Daoy (cell line): ENCODE data around the gene MICAL2. TPM values are rescaled to one million over a fixed set of nuclear protein-coding genes. Genes with fewer than 3 reads are reported as not detected.

ENCODE experiments used
- DNase-seq: peaks from one replicate; pipeline ENCODE4 v3.0.0-alpha.2; 2015; ENCODE audit warnings: low read depth
- total RNA-seq: library from RNA; depleted of rRNA; stranded (reverse); fragments of >200 nt; shearing (Covaris generic); gene quantifications from 2 replicates; pipeline ENCODE4 v1.2.3, GENCODE V29; 2014

The MICAL2 gene
- total RNA-seq, 1 experiment from 2014 or later = 178 TPM

GRCh38 chr11:12117200-12117599, 6.8 kb downstream of the MICAL2 start:
- no peak for DNase-seq

GRCh38 chr11:12117611-12118010, 7.2 kb downstream of the MICAL2 start:
- peak; percentile 30 for DNase-seq

- DNase-seq = no peak
Observed at GRCh38 chr11:12118949-12119348, 8.6 kb downstream of the MICAL2 start.

- peak; percentile 51 for DNase-seq
Observed at GRCh38 chr11:12119502-12119901, 9.1 kb downstream of the MICAL2 start.

- peak; percentile 44 for DNase-seq
Observed at GRCh38 chr11:12120031-12121008, 9.9 kb downstream of the MICAL2 start.

- DNase-seq = no peak
Observed at GRCh38 chr11:12121011-12121410, 10.6 kb downstream of the MICAL2 start.

- DNase-seq = no peak
Observed at GRCh38 chr11:12121517-12121916, 11.1 kb downstream of the MICAL2 start.

- peak; percentile 51 for DNase-seq
Observed at GRCh38 chr11:12122083-12122482, 11.7 kb downstream of the MICAL2 start.

GRCh38 chr11:12123273-12123672, 12.9 kb downstream of the MICAL2 start:
- DNase-seq = no peak

- DNase-seq = no peak
Observed at GRCh38 chr11:12123799-12124198, 13.4 kb downstream of the MICAL2 start.

GRCh38 chr11:12124306-12124705, 13.9 kb downstream of the MICAL2 start:
- no peak for DNase-seq

- peak; percentile 48 for DNase-seq
Observed at GRCh38 chr11:12125609-12126149, 15.3 kb downstream of the MICAL2 start.

GRCh38 chr11:12126344-12127019, 16.1 kb downstream of the MICAL2 start:
- DNase-seq = peak; percentile 80

GRCh38 chr11:12127206-12127898, 17.0 kb downstream of the MICAL2 start:
- DNase-seq = no peak

GRCh38 chr11:12128301-12128751, 17.9 kb downstream of the MICAL2 start:
- no peak for DNase-seq

GRCh38 chr11:12129227-12129626, 18.8 kb downstream of the MICAL2 start:
- DNase-seq = no peak

- no peak for DNase-seq
Observed at GRCh38 chr11:12130180-12130980, 20.0 kb downstream of the MICAL2 start.

- DNase-seq = no peak
Observed at GRCh38 chr11:12131943-12132789, 21.8 kb downstream of the MICAL2 start.

GRCh38 chr11:12132790-12133145, 22.4 kb downstream of the MICAL2 start:
- no peak for DNase-seq
